ENCODE measurements around the gene PTTG1IP2. TPM values are rescaled to one million over a fixed set of nuclear protein-coding genes. Genes with fewer than 3 reads are reported as not detected.

The PTTG1IP2 gene
- total and polyA plus RNA-seq, 8 donors: not detected

GRCh38 chr7:90516257-90516656 lies 46.8 kb downstream of the PTTG1IP2 start:
- FAIRE-seq (no peak), DNase-seq (no peak), ATAC-seq (no peak)
- Histone ChIP-seq H3K36me3 (no peaks in the 10 kb centered on the region), H3K4me1 (no peaks in the 10 kb centered on the region), H3K9me3 (no peaks in the 10 kb centered on the region), H3K4me3 (no peak overlapping the region), H3K27me3 (no peaks in the 10 kb centered on the region), H3K27ac (no peak overlapping the region)
- intact Hi-C loops (cut with DNase I): no loop called here
- no peak for TF ChIP-seq CTCF (IDR thresholded peaks at IDR 0.05)
- WGBS, 2 donors: 72 to 78% methylated on average over 2 of the region's 2 CpGs

- 85 to 91% methylated on average over 1 of the region's 1 CpG for WGBS, 2 donors
- no peak for FAIRE-seq
- Histone ChIP-seq H3K9me3 (no peaks in the 10 kb centered on the region), H3K4me3 (no peak overlapping the region), H3K27ac (no peak overlapping the region), H3K36me3 (no peaks in the 10 kb centered on the region), H3K27me3 (no peaks in the 10 kb centered on the region), H3K4me1 (no peaks in the 10 kb centered on the region)
- intact Hi-C loops (cut with DNase I): no loop called here
- TF ChIP-seq CTCF (IDR thresholded peaks at IDR 0.05): no peak
- no peak for DNase-seq
- ATAC-seq: no peak
Observed at GRCh38 chr7:90518630-90519029, 49.2 kb downstream of the PTTG1IP2 start.

GRCh38 chr7:90520484-90520883 lies 51.0 kb downstream of the PTTG1IP2 start:
- Histone ChIP-seq H3K27me3 (no peaks in the 10 kb centered on the region), H3K36me3 (no peaks in the 10 kb centered on the region), H3K27ac (no peak overlapping the region), H3K4me3 (no peak overlapping the region), H3K9me3 (no peaks in the 10 kb centered on the region), H3K4me1 (no peaks in the 10 kb centered on the region)
- FAIRE-seq: no peak
- no peak for DNase-seq
- intact Hi-C loops (cut with DNase I): no loop called here
- TF ChIP-seq CTCF (IDR thresholded peaks at IDR 0.05): no peak
- peak in 1 of 4 donors; percentile 51 for ATAC-seq
- 23 to 26% methylated on average over 5 of the region's 5 CpGs for WGBS, 2 donors

GRCh38 chr7:90530263-90530662 lies 60.8 kb downstream of the PTTG1IP2 start:
- H3K27me3 ChIP-seq: no peaks in the 10 kb centered on the region
- H3K9me3 ChIP-seq: no peaks in the 10 kb centered on the region
- H3K4me1 ChIP-seq: no peaks in the 10 kb centered on the region
- WGBS, 2 donors: 33 to 88% methylated on average over 1 of the region's 1 CpG
- no peaks in the 10 kb centered on the region for H3K36me3 ChIP-seq
- no peak for FAIRE-seq
- intact Hi-C loops (cut with DNase I): no loop called here
- no peak overlapping the region for H3K27ac ChIP-seq
- TF ChIP-seq CTCF (IDR thresholded peaks at IDR 0.05): no peak
- no peak for DNase-seq
- ATAC-seq: no peak
- H3K4me3 ChIP-seq: no peak overlapping the region

- TF ChIP-seq CTCF (IDR thresholded peaks at IDR 0.05): no peak
- intact Hi-C loops (cut with DNase I): no loop called here
- DNase-seq (no peak), FAIRE-seq (no peak), ATAC-seq (no peak)
- no peaks in the 10 kb centered on the region for H3K36me3 ChIP-seq
- no peak overlapping the region for H3K27ac ChIP-seq
- H3K27me3 ChIP-seq: no peaks in the 10 kb centered on the region
- no peaks in the 10 kb centered on the region for H3K9me3 ChIP-seq
- 77 to 80% methylated on average over 7 of the region's 7 CpGs for WGBS, 2 donors
- H3K4me1 ChIP-seq: no peaks in the 10 kb centered on the region
- H3K4me3 ChIP-seq: no peak overlapping the region
Observed at GRCh38 chr7:90532231-90532929, 62.9 kb downstream of the PTTG1IP2 start.
